ENCODE measurements around the gene PYY. TPM values are rescaled to one million over a fixed set of nuclear protein-coding genes. Genes with fewer than 3 reads are reported as not detected.
"Not testable (repeated sequence)": the region's sequence is repeated elsewhere in the genome, so short reads cannot be mapped to it uniquely, and the experiment has no call there.

The PYY gene
- total RNA-seq, 1 donor from 2014 or later, result not detected

GRCh38 chr17:43949781-43950180 is 4.0 kb downstream of the PYY start:
- intact Hi-C loops (cut with micrococcal nuclease), result no loop called here

- intact Hi-C loops (cut with micrococcal nuclease), result no loop called here
These were observed 7.0 kb downstream of the PYY start for GRCh38 chr17:43946781-43947180.

GRCh38 chr17:43945074-43945829 is 8.5 kb downstream of the PYY start:
- intact Hi-C loops (cut with micrococcal nuclease), result loop anchor here (2.0 kb wide), 1 partner anchor 28 kb away; no protein-coding TSS in a partner anchor

DNA sequence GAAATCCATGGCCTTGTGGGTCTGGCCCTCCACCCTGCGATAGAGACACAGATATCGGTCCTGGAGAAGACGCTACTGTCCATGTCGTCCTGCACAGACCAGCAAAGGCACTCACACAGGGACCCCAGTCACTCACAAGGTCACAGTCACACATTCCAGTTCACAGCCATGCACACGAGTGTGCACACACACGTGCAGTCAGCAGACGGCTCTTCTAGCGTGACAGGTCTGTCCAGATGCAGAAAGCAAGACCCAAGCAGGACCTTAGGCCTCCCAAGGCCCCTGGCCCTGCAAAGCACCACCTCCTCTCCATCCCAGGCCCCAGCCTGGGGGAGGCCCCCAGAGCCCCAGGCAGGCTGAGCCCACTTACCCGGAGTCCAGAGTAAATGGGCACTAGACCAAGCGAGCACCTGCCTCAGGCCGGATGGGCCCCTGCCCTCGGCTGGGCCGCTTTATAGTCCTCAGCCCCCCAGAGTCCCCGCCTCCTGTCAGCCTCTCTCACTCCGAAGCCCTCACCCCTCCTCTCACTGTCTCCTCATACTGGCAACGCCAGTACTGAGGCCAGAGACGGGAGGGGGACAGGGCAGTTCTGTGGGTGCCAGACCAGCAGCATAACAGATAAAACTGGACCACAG is 11.6 kb downstream of the PYY start, which contains the start of gene PPY:
TSS of gene PPY (minus strand) at position 426 of the 635 bp plus-strand sequence. CDS start 822 bp downstream, outside the sequence.
- intact Hi-C loops (cut with micrococcal nuclease), result no loop called here

DNA sequence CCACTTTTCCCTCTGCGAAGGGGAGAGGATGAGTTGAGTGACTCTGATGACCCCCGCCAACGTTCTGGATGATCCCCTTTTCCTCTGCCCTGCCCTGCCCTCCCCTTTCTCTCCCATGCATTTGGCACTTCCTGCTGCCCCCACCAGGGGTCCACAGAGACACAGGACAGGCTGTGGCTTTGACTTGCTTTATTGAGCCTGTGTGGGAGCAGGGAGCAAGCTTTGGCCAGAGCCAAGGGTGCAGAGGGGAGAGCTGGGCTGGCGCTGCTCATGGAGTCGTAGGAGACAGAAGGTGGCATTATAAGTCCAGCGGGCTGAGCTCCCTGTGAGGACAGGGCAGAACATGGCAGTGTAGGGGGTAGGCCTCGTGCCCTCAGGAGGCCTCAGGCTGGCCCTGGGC is 13.1 kb downstream of the PYY start:
- intact Hi-C loops (cut with micrococcal nuclease), result no loop called here

DNA sequence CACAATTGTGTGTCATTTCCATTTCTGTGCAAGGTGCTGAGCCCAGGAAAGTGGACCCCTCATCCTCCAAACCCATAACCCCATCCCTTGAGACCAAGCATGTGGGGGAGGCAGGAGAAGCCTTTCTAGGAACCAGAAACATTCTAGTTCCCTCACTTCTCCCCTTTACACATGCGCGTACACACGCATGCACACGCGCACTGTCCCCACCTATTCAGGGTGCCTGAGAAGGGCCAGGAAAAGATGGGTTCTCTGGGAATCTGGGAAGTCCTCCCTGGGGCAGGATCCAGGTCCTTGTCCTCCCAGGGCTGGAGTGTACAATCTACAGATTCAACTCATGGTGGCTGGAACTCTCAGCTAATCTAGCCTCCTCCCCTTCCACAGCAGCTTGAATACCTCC is 13.9 kb downstream of the PYY start:
- intact Hi-C loops (cut with micrococcal nuclease), result no loop called here

DNA sequence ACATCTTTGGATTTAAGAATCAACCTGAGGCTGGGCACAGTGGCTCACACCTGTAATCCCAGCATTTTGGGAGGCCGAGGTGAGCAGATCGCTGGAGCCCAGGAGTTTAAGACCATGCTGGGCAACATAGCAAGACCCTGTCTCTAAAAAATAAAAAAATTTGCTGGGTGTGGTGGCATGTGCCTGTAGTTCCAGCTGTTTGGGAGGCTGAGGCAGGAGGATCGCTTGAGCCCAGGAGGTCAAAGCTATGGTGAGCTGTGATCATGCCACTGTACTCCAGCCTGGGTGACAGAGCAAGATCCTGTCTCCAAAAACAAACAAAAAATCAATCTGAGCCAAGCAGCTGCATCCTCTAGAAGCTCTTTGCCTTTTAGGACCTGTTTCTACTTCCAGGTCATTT is 14.3 kb downstream of the PYY start:
- intact Hi-C loops (cut with micrococcal nuclease), result not testable (repeated sequence)

GRCh38 chr17:43938838-43939182 is 14.9 kb downstream of the PYY start:
- intact Hi-C loops (cut with micrococcal nuclease), result no loop called here

DNA sequence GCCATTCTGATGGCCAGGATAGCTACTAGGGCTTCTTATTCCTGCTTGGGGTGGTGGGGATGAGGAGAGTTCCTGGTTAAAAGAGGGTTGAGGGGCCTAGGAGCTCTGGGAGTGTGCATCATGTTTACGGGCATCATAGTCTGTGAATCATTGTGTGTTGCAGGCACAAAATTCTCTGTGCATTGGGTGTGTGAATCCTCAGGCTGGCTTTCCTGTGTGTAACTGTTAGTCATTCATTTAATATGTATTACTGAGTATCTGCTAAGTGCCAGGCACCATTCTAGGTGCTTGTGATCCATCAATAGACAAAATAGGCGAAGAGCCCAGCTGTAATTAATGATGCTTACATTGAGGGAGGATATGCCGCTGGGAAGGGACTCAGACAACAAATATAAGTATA is 17.3 kb downstream of the PYY start:
- intact Hi-C loops (cut with micrococcal nuclease), result no loop called here

GRCh38 chr17:43935926-43936261 is 17.8 kb downstream of the PYY start:
- intact Hi-C loops (cut with micrococcal nuclease), result no loop called here

- intact Hi-C loops (cut with micrococcal nuclease), result no loop called here
These were observed 18.4 kb downstream of the PYY start for GRCh38 chr17:43935204-43935925.

GRCh38 chr17:43932923-43933322 is 20.8 kb downstream of the PYY start:
- intact Hi-C loops (cut with micrococcal nuclease), result no loop called here

GRCh38 chr17:43932357-43932756 is 21.4 kb downstream of the PYY start:
- intact Hi-C loops (cut with micrococcal nuclease), result no loop called here

GRCh38 chr17:43931062-43931571 is 22.6 kb downstream of the PYY start:
- intact Hi-C loops (cut with micrococcal nuclease), result no loop called here

- intact Hi-C loops (cut with micrococcal nuclease), result loop anchor here (5.0 kb wide), 1 partner anchor 294 kb away; no protein-coding TSS in a partner anchor
These were observed 25.1 kb downstream of the PYY start for GRCh38 chr17:43928609-43929008.

DNA sequence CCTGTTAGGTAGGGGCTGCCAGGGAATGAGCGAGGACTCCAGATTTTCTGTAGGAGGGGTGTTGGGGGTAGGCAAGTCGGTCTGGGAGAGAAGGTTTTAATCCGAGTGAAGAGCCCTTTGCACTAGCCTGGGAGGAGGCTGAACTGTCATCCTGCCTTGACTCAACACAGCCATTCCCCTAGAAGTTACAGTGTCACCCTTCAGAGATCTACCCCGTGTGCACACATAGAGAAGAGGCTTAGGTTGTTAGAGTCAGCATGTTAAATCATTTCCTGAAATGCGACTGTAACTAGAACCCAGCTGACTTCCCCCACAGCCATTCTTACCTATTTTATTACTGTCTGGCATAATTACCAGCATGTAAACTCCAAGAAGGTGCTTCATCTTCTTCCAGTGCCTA is 25.8 kb downstream of the PYY start:
- intact Hi-C loops (cut with micrococcal nuclease), result loop anchor here (5.0 kb wide), 1 partner anchor 294 kb away; no protein-coding TSS in a partner anchor

DNA sequence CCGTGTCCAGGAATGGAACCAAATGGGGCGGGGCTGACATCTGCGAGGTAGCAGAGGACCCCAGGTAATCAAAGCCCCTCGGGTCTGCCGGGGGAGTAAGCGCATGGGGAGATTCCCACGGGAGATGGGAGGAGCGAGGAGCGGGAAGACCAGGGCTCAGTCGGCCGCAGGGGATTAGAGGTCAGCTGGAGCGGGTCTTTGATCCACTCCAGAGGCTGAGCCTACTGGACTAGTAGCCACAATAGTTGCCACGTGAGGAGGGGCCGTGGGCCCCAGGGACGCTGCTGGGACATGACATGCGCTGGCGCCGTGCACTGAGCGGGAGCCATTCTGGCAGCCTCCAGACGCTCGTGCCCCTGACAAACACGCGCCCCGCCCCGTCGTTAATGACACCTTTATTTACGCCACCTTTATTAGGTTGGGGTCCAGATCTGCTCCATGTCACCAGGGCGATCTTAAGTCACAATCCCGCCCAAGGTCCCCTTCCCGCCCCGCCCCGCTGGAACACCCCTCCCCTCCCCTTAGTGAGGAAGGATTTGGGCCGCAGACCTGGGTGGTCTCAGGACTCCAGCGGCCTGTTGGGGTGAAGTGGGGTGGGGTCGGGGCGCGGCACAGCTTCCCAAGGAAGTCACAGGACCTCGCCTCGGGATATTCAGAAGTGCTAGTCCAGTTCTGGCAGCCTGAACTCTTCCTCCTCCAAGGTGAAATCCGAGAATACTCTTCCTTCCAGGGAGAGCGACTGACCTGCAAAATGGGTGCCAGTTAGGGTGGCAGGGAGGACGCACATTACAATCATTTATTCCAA is 26.5 kb downstream of the PYY start:
- intact Hi-C loops (cut with micrococcal nuclease), result loop anchor here (5.0 kb wide), 1 partner anchor 295 kb away; no protein-coding TSS in a partner anchor

GRCh38 chr17:43924558-43924957 is 29.2 kb downstream of the PYY start:
- intact Hi-C loops (cut with micrococcal nuclease), result no loop called here

GRCh38 chr17:43920500-43921095 is 33.1 kb downstream of the PYY start:
- intact Hi-C loops (cut with micrococcal nuclease), result no loop called here

DNA sequence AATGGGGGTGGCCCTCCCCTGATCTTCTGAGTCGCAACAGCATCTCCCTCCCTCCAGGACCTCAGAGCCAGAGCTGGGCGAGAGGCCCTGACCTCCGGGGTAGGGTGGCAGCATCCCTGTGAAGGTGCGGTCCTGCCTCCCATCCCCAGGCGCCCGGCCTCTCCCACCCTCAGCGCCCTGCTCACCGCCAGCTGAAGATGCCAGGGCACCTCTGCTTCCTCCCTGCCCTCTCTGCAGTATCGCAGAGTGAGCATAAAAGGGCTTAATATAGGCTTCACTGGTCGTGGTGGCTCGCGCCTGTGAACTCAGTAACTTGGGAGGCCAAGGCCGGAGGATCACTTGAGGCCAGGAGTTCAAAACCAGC is 35.7 kb downstream of the PYY start:
- intact Hi-C loops (cut with micrococcal nuclease), result no loop called here
